Retinal pigment epithelial cell (primary cell): Measurements from ENCODE around the gene DPEP2.

ENCODE experiments used
- DNase-seq: peaks from one replicate; pipeline ENCODE4 v3.0.0-alpha.2; 2010; ENCODE audit warnings: low read depth
- H3K4me3 ChIP-seq: 2 replicates; pipeline ENCODE4 v1.5.1; 2011; ENCODE audit warnings: mild to moderate bottlenecking, low read length, control low read depth, moderate library complexity
- TF ChIP-seq, protein P1 (sequence below): conservative IDR thresholded peaks from 2 replicates; pipeline ENCODE4 v1.5.1; 2011; ENCODE audit warnings: low read depth, low read length, control low read depth, inconsistent platforms

DPEP2 gene

DNA sequence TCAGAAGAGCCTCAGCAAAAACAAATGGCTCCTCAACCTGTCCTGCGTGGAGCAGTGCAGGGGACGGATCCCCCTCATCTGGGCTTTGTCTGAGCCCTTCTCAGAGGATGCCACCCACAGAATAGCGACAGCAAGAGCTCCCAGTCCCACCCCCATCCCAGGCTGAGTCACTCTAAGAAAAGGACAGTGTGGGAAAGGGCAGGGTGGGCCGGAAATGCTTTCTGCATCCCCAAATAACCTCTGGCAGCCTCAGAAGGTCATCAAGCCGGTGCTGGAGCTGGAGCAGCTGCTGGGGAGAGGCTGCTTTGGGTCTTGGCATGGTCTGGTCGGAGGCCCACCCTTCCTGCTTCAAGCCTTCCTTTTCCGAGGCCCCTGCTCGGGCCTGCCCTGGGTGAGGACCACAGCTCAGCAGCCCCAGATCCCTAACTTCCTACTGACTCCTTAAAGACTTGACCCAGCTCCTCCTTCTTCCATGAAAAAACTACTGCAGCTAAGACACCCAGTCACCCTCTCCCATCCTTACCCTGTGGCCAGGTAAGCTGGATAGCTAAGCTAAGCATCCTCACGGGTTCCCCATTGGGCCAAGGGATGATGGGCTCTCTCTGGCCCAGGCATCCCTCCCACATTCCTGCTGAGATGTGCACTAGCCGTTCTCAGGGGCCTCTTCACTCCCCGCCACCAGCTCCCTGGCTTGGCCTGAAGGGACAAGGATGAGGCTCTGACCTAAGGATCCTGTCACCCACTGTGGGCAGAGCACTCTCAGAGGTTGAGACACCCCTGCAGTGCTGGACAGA is 39.6 kb downstream of the DPEP2 start:
- TF ChIP-seq, protein P1, sequence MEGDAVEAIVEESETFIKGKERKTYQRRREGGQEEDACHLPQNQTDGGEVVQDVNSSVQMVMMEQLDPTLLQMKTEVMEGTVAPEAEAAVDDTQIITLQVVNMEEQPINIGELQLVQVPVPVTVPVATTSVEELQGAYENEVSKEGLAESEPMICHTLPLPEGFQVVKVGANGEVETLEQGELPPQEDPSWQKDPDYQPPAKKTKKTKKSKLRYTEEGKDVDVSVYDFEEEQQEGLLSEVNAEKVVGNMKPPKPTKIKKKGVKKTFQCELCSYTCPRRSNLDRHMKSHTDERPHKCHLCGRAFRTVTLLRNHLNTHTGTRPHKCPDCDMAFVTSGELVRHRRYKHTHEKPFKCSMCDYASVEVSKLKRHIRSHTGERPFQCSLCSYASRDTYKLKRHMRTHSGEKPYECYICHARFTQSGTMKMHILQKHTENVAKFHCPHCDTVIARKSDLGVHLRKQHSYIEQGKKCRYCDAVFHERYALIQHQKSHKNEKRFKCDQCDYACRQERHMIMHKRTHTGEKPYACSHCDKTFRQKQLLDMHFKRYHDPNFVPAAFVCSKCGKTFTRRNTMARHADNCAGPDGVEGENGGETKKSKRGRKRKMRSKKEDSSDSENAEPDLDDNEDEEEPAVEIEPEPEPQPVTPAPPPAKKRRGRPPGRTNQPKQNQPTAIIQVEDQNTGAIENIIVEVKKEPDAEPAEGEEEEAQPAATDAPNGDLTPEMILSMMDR: no peak
- DNase-seq: no peak
- no peak overlapping the region for H3K4me3 ChIP-seq

DNA sequence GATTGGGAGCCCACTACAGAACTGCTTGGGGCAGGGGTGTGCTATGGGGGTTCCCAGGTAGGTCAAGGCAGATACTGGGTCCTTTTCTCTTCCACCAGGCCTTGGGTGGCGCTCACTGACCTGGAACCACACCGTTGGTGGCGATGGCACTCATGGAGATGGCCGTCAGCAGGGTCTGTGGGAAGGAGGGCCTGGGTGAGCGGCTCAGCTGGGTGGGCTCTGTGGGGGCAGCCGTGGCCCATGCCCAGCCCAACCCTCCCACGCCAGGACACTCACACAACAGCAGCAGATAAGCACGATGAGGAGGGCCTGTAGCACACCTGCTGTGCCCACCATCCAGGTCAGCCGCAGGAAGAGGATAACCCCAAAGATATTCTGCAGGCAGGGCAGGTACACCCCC is 41.7 kb downstream of the DPEP2 start:
- TF ChIP-seq, protein P1: no peak
- no peak overlapping the region for H3K4me3 ChIP-seq
- no peak for DNase-seq

DNA sequence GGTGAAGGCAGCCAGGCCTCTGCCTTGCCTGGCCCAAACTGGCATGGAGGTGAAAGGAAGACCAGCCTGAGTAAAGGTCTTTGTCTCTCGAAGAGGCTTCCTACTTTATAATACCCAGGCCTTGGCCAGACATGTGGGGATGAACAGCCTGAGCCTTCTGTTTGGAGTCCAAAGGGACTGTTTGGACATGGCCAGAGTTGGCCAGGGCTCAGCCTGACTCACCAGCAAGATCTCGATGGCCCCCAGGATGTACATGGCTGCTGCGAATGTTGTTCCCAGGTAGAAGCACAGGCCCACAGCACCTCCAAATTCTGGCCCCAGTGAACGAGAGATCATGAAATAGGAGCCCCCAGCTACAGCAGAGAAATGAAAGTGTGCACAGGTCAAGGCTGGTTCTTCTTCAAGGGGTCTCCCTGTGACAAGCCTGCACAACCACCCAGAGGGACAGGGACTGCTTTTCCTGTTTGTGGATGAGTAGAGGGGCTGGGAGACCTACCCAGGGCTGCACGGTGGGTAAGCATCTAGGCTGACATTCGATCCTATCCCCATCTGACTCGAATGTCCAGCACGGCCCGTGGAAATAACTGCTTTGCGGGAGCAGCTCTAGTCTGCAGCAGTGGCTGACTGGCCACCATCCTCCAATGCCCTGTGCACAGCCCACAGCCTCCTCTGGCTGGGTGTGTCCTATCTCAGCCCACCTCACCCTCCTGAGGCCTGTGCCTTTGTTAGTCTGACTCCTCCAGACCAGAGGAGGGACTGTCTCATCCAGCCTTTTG is 44.7 kb downstream of the DPEP2 start:
- DNase-seq: no peak
- TF ChIP-seq, protein P1: no peak
- H3K4me3 ChIP-seq: no peak overlapping the region

DNA sequence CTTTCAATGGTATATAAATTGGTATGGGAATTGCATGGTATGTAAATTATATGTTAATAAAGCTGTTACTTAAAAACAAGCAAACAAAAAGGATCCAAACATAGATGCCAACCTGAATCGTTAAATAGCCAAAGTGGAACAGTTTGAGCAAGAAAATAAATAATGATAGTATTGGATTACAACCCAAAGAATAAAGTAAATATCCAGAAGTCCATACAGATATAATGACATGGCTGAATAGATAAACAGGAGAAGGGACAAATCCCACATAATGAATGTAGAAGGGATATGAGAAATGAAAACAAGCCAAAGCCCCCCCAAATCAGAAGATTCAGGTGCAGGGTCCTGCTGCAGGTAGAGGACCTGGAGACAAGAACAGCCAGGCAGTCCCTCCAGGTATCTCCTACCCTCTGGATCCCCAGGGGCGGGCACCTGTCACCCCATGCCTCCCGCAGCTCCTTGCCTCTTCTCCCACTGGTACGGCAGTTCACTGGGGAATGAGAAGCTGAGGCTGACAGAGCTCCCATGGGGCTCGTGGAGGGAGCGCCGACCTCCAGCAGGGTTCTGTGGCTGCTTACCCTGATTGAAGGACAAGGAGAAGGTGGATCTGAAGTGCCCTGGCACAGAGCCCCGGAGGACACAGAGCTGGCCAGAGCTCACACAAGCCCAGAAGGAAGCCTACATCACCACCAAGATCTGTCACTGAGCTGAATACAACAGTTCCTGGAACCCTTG is 45.5 kb downstream of the DPEP2 start:
- H3K4me3 ChIP-seq: no peak overlapping the region
- no peak for DNase-seq
- TF ChIP-seq, protein P1: no peak

DNA sequence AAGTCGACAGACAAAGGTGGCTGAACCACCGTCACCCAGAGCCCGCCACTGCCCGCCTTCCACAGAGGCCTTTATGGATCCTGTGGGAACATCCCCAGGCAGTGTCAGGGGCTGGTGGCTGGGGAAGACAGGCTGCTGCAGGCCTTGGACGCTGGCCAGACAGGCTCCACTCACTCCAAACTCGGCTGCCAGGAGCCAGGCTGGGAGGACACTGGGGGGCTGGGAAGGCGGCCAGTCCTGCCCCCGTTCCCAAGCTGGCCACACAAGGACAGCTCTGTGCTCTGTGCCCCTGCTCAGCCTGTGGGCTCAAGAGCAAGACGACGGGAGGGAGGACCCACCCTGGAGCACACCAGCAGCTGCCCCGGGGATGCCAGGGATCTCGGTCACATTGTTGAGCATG is 47.8 kb downstream of the DPEP2 start:
- no peak for DNase-seq
- TF ChIP-seq, protein P1: no peak
- no peak overlapping the region for H3K4me3 ChIP-seq

DNA sequence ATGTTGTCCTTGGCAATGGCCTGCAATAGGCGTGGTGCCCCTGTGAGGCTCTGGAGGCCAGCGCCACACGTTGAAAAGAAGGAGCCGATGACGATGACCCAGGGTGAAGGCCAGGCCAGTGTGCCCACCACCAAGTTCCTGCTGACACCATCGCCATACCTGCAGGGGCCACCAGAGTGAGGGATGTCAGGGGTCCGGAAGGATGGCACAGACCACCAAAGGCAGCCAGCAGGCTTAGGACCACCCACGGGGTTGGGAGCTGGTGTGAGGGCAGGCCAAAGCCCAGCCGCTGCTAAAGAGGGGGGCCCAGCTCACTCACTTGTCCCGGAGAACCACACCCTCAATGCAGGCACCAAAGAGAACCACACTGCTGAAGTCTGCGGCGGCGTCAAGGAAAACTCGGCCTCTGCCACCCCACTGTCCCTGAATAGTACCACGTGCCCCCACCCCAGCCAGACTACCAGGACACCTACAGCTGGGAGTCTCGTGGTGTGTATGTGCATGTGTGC is 48.9 kb downstream of the DPEP2 start:
- no peak for DNase-seq
- no peak overlapping the region for H3K4me3 ChIP-seq
- TF ChIP-seq, protein P1: no peak
